Parathyroid adenoma (tissue), 2 donors: ENCODE measurements around the gene RUNX3.

Experiments used
- H2AFZ ChIP-seq: fragments of 300-600 bp; sonication (generic); one replicate; pipeline ENCODE4 v1.7.0; 2017; ENCODE audit warnings: antibody characterized with exemption, mild to moderate bottlenecking
- H3K27ac ChIP-seq: fragments of 300-600 bp; sonication (generic); one replicate; pipeline ENCODE4 v1.7.0; 2017
- H3K27me3 ChIP-seq: fragments of 300-600 bp; sonication (generic); one replicate; pipeline ENCODE4 v1.7.0; 2017; ENCODE audit warnings: low read length; ENCODE audit not compliant: control insufficient read depth, insufficient read depth
- H3K36me3 ChIP-seq: fragments of 300-600 bp; sonication (generic); one replicate; pipeline ENCODE4 v1.7.0; 2017; ENCODE audit warnings: low read length; ENCODE audit not compliant: control insufficient read depth, insufficient read depth
- H3K4me1 ChIP-seq: fragments of 300-600 bp; sonication (generic); one replicate; pipeline ENCODE4 v1.7.0; 2017; ENCODE audit warnings: control low read depth
- H3K4me2 ChIP-seq: fragments of 300-600 bp; sonication (generic); one replicate; pipeline ENCODE4 v1.7.0; 2017; ENCODE audit warnings: low read length
- H3K4me3 ChIP-seq: fragments of 300-600 bp; sonication (generic); one replicate; pipeline ENCODE4 v1.7.0; 2017; ENCODE audit warnings: low read depth, low read length
- H3K79me2 ChIP-seq: fragments of 300-600 bp; sonication (generic); one replicate; pipeline ENCODE4 v1.7.0; 2017; ENCODE audit warnings: control low read depth
- H3K9ac ChIP-seq: fragments of 300-600 bp; sonication (generic); one replicate; pipeline ENCODE4 v1.7.0; 2017; ENCODE audit warnings: mild to moderate bottlenecking
- H3K9me3 ChIP-seq: fragments of 300-600 bp; sonication (generic); one replicate; pipeline ENCODE4 v1.7.0; 2017; ENCODE audit warnings: low read length; ENCODE audit not compliant: control insufficient read depth
- CTCF ChIP-seq: fragments of 300-600 bp; sonication (generic); IDR thresholded peaks from one replicate; pipeline ENCODE4 v1.7.0; 2017; ENCODE audit warnings: antibody characterized with exemption, mild to moderate bottlenecking
- donor health status: primary hyperparathyroidism.

RUNX3 gene

GRCh38 chr1:24948079-24948827 is 18.2 kb upstream of the RUNX3 start:
- Histone ChIP-seq H2AFZ (no peak overlapping the region), H3K4me1 (no peaks in the 10 kb centered on the region), H3K4me3 (no peak overlapping the region), H3K79me2 (no peaks in the 10 kb centered on the region), H3K36me3 (no peaks in the 10 kb centered on the region), H3K27ac (no peak overlapping the region), H3K9me3 (no peaks in the 10 kb centered on the region), H3K27me3 (no peaks in the 10 kb centered on the region), H3K4me2 (no peak overlapping the region), H3K9ac (no peak overlapping the region)
- no peak for TF ChIP-seq CTCF

- no peak overlapping the region for H3K9ac ChIP-seq
- H3K27me3 ChIP-seq, result no peaks in the 10 kb centered on the region
- H3K79me2 ChIP-seq, result no peaks in the 10 kb centered on the region
- no peak overlapping the region for H3K4me3 ChIP-seq
- H2AFZ ChIP-seq, result no peak overlapping the region
- H3K27ac ChIP-seq, result no peak overlapping the region
- no peak for TF ChIP-seq CTCF
- no peak overlapping the region for H3K4me2 ChIP-seq
- no peaks in the 10 kb centered on the region for H3K9me3 ChIP-seq
- H3K4me1 ChIP-seq, result no peaks in the 10 kb centered on the region
- H3K36me3 ChIP-seq, result no peaks in the 10 kb centered on the region
Measured at GRCh38 chr1:24946861-24947658, 17.0 kb upstream of the RUNX3 start.

GRCh38 chr1:24945354-24946326 is 15.6 kb upstream of the RUNX3 start:
- no peak overlapping the region for H3K27ac ChIP-seq
- H3K4me3 ChIP-seq, result no peak overlapping the region

GRCh38 chr1:24944318-24944717 is 14.2 kb upstream of the RUNX3 start:
- Histone ChIP-seq H3K36me3 (no peaks in the 10 kb centered on the region), H3K27me3 (no peaks in the 10 kb centered on the region), H3K9ac (no peak overlapping the region), H3K9me3 (no peaks in the 10 kb centered on the region), H3K27ac (no peak overlapping the region), H2AFZ (no peak overlapping the region), H3K4me2 (no peak overlapping the region), H3K4me1 (no peaks in the 10 kb centered on the region), H3K4me3 (no peak overlapping the region), H3K79me2 (no peaks in the 10 kb centered on the region)
- no peak for TF ChIP-seq CTCF

More at GRCh38 chr1:24945354-24946326, 15.6 kb upstream of the RUNX3 start:
- Histone ChIP-seq H3K36me3 (no peaks in the 10 kb centered on the region), H3K9ac (no peak overlapping the region), H2AFZ (no peak overlapping the region), H3K27me3 (no peaks in the 10 kb centered on the region), H3K4me2 (no peak overlapping the region), H3K9me3 (no peaks in the 10 kb centered on the region), H3K79me2 (no peaks in the 10 kb centered on the region), H3K4me1 (no peaks in the 10 kb centered on the region)
- TF ChIP-seq CTCF, result no peak
